ENCODE measurements around the gene NR2C1.
"Not testable (repeated sequence)": the region's sequence is repeated elsewhere in the genome, so short reads cannot be mapped to it uniquely, and the experiment has no call there.

The NR2C1 gene

DNA sequence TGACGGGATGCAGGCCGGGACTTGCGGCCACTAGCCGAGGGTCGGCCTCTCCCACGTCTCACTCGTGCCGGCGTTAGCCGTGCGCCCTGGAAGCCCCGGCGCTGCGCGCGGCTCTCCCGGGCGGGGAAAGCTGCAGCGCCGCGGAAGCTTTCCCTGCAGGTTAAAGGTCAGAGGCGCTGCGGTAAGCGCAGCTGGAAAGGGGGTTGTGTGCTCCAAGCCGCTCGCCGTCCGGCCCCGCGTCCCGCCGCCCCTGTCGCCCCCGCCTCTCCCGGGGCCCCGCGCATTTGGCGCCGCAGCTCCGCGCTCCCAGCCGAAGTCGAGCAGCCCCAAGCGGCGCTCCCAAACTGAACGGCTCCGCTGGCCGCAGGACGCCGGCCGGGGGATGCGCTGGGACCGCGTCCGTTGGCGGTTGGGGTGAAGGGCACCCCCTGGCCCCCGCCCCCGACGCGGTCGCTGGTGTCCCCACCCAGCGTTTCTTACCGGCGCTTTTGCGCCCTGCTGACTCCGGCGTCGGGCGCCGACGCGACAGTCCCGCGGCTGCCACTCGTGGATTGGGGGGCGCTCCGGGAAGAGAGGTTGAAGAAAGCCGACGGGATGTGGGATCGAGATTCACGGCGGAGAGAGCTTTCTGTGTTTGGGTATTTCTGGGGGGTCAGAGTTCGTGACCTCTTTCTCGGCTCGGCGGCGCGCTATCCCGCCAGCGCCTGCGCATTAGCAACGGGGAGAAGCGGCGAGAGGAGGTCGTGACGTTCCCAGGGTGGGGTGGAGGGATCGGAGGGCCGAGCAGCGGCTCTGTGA lies at the start of gene NR2C1:
Gene NR2C1, minus strand, starts transcription at position 719 of the 798 bp plus-strand sequence. CDS start 6,234 bp downstream, outside the sequence.
- DNase-seq (ENCODE audit: low read depth): peak; percentile 68

DNA sequence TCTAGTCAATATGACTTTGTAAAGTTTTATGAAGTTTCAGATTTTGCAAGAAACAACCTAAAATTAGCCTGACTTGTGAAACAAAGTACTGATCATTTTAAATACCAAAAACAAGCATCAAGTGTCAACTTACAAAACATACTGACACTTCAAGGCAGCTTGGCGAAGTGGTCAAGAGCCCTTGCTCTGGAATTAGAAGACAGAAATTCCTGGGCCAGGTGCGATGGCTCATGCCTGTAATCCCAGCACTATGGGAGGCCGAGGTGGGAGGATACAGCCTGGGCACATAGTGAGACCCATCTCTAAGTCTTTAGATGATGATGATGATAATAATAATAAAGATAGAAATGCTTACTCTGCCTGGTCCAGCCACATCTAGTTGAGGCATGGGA lies 45.4 kb upstream of the NR2C1 start:
- DNase-seq (ENCODE audit: low read depth): no peak

DNA sequence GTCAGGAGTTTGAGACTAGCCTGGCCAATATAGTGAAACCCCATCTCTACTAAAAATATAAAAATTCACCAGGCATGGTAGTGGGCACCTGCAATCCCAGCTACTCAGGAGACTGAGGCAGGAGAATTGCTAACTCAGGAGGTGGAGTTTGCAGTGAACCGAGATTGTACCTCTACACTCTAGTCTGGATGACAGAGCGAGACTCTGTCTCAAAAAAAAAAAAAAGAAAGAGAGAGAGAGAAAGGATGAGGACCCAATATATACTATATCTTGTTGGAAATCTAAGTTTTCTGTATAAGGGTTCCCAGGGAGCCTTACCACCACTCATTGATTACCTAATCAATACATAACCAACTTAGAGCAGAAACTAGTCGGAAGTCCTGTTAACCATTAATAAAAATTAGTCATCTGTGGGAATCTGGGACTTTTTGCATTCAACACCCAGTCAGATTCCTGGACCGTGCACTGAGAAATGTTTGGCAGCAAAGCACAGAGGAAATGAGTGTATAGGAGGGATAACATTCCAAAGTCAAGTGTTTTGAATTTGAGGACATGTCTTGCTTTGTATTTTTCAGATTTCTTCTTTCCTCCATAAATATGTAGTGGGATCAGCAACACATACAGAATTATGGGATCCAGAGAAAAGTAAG lies 44.8 kb upstream of the NR2C1 start:
- DNase-seq (ENCODE audit: low read depth): no peak

DNA sequence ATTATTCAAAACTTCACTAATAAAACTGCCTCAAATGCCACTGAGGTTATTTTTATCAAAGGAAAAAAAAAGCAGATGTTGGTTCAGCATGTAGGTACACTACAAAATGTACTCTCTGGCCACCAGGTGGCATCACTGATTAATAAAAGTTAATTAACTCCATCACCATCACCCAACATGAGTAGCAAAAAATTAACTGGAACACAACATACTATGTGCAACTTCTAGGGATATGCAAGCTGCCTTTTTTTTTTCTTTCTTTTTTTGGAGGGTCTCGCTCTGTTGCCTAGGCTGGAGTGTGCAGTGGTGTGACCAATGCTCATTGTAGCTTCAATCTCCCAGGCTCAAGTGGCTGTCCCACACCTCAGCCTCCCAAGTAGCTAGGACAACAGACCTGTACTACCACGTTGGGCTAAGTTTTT lies 43.8 kb upstream of the NR2C1 start:
- no peak for DNase-seq (ENCODE audit: low read depth)

DNA sequence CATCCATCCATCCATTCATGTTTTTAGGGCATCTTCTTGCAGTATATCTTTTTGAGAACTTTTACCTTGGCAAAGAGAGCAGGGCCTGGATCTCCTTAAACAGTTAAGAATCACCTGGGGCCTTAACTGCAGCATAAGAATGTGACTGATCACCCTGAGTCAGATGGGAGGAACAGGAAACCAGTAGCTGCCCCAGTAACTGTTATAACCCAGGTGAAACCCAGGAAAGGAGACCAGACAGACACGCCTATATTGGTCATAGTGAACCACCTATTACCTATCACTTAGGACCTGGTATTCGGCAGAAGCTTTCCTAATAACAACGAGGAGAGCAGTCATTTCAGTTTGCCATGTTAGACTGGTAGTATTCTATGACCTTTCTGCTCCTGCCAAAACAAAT lies 43.4 kb upstream of the NR2C1 start:
- DNase-seq (ENCODE audit: low read depth): no peak

DNA sequence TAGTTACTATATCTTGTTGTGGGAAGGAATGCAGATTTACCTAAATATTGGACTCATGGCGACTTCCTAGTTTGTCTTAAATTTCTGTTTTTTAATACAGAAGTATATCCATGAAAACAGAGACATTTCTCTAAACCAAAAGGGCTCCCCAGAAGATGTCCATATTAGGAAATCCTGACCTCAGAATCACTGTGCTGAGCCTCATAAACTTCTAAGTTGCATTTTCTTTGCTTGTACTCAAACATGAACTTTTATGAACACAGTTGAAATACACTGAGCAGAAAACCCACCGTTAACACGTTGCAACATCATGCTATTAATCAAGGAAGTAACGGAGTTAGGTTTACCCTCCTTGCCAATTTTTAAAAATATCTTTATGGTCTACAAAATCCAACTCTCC lies 42.9 kb upstream of the NR2C1 start:
- DNase-seq (ENCODE audit: low read depth): no peak

GRCh38 chr12:95115641-95116040 lies 42.2 kb upstream of the NR2C1 start:
- no peak for DNase-seq (ENCODE audit: low read depth)

DNA sequence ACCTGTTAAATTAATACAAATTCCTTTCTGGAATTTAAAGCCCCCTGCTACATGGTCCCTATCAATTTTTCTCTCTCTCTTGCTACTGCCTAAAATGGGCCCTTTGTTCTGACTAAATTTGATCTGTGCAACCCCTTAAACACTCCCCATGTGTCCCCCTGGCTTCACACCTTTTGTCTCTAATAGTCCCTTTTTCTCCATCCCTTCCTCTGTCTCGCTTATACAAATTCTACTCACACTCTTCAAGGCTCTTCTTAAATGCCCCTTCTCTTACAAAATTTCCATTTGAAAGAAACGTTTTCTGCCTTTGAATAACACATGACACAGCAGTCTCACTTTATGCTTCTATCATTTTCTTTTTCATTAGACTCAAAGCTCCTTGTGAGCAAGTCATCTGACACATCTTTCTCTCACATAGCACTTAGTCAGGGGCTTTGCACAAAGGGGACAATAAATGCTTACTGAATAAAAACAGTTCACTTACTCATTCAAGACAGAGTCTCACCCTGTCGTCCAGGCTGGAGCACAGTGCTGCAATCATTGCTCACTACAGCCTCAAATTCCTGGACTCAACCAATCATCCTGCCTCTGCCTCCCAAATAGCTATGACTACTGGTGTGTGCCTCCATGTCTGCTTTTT lies 41.5 kb upstream of the NR2C1 start:
- DNase-seq (ENCODE audit: low read depth): no peak

DNA sequence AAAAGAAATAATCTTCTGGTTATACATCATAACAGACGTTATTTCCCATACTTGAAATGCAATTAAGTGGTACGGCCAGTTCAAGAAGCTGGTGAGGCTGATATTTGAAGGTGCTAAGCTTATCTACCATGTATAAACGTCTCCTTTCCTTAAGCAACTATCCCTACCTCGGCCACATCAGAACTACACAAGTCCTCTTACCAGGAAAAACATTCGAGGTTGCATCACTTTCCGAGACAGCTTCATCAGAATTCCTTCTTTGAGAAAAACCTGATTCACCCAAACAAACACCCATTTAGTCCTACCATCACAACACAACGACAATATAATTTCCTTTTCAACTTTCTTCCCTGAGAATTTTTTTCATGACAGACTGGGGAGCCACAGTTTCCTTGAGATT lies 33.9 kb upstream of the NR2C1 start:
- DNase-seq (ENCODE audit: low read depth): no peak

- no peak for DNase-seq (ENCODE audit: low read depth)
Observed at GRCh38 chr12:95105540-95105939, 32.1 kb upstream of the NR2C1 start.

DNA sequence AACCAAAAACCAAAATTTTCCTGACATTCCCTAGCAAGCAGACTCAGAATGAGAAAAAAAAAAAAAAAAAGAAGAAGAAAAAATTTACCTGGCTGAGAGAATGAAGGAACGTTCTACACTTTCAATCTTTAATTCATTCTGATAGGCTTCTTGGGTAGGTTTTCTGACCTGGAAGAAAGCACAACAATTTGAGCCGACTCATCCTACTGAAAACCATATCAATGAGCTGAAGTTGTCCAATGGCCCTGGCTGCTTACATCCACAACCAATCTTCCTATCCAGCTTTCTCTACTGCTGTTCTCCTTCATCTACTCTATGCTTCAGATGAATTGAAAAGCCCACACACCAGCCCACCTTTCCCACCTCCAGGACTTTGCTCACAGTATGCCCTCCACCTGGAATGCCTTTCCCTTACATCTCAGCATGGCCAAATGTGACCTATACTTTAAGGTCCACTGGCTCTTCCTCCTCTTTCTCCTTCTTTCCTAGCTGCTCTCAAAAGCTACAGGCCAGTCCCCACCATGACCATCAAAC lies 31.6 kb upstream of the NR2C1 start:
- no peak for DNase-seq (ENCODE audit: low read depth)

DNA sequence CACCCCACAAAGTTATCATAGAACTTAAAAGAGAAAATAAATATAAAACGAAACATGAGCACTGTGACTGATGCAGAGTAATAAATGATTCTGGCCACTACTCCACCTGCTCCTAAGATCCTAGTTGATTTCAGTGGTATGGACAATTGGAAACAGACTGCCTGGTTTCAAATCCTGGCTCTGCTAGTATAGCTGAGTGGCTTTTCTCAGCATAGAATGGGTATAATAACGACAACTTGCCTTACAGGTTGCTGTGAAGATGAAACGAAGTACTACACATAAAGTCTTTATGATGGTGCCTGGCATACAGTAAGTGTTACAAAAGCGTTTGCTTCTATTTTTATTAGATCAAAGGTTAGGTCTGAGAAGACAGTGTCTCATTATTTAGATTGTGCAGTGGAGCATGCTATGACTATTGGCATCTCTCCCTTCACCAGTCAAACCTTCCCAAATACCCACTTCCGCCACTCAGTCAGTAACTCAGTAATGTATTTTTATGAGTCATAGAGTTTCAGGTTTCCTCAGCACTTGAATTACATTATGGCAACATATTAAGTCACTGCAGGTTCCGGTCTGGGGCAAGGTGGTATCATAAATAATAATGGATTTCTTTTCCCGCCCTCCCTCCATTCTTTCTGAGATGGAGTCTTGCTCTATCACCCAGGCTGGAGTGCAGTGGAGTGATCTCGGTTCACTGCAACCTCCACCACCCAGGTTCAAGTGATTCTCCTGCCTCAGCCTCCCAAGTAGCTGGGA lies 29.7 kb upstream of the NR2C1 start:
- DNase-seq (ENCODE audit: low read depth): no peak

DNA sequence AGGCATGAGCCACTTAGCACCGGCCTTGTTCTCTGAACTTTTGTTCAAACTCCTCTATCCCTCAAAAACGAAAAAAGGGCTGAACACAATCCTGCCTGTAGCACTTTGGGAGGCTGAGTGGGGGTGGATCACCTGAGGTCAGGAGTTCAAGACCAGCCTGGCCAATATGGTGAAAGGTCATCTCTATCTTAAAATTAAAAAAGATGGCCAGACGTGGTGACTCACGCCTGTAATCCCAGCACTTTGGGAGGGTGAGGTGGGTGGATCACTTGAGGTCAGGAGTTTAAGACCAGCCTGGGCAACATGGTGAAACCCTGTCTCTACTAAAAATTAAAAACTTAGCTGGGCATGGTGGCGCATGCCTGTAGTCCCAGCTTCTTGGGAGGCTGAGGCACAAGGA lies 28.5 kb upstream of the NR2C1 start:
- not testable (repeated sequence) for DNase-seq (ENCODE audit: low read depth)

DNA sequence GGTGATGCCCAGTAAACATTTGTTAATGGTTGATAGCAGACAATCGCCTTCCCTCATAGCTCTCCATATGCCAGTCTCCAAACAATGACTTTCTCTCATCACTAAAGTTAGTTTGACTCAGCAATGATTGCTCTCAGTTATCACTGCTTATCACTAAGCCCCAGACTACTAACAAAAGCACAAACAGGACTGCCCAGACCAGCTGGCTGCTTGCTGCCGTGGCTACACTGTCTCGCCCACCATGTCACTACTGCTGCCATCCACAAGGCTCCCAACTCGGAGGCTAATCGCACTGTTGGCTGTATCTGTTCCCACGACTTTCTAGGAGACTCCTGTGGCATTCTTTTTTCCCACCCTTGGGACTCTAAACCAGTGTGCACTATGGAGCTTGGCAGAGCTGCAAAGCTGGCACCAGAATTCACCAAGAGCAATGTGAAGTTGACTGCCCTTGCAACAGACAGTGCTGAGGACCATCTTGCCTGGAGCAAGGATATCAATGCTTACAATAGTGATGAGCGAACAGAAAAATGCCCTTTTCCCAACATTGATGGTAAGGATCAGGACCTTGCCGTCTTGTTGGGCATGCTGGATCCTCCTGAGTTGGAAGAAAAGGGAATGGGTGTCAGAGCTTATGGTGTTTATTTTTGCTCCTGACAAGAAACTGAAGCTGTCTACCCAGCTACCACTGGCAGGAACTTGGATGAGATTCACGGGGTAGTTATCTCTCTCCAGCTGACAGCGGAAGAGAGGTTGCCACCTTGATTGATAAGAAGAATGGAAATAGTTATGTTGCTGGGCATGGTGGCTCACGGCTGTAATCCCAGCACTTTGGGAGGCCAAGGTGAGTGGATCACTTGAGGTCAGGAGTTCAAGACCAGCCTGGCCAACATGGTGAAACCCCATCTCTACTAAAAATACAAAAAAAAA lies 27.1 kb upstream of the NR2C1 start:
- no peak for DNase-seq (ENCODE audit: low read depth)

- no peak for DNase-seq (ENCODE audit: low read depth)
Observed at GRCh38 chr12:95099270-95099790, 25.9 kb upstream of the NR2C1 start.

DNA sequence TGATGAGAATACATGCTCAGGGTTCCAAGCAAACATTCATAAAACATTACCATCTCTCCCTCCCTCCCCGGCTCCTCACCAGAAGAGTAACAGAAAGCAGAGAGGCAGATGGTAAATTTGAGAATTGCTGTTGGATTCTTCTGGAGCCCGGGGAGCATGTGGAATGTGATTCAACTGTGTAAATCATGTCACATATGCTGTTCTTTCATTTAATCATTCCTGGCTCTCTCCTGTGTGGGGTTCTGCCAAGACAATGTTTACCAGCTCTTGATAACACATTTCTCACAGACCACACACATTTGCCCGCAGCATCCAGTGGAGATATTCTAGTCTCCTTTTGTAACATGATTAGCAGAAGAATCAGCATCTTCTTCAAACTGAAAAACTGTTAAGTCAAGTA lies 23.4 kb upstream of the NR2C1 start:
- no peak for DNase-seq (ENCODE audit: low read depth)

DNA sequence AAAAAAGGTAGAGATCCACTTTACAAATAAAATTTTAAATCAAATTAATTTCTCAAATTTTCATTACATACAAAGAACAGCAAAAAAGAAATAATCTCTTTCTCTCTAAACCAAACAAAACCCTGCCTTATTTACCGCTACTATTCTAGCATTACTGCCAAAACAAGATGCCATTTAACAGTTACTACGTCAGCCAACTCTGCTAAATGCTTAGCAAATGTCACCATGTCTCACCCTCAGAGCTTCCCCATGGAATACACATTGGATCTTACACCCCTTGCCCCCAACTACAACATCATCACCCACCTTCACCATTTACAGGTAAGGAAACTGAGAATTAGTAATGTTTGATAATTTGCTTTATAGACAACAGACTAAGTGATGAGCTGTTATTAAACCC lies 23.0 kb upstream of the NR2C1 start:
- no peak for DNase-seq (ENCODE audit: low read depth)

GRCh38 chr12:95095866-95096265 lies 22.4 kb upstream of the NR2C1 start:
- DNase-seq (ENCODE audit: low read depth): not testable (repeated sequence)

GRCh38 chr12:95089462-95089861 lies 16.0 kb upstream of the NR2C1 start:
- DNase-seq (ENCODE audit: low read depth): no peak

- DNase-seq (ENCODE audit: low read depth): no peak
Observed at GRCh38 chr12:95088379-95088778, 15.0 kb upstream of the NR2C1 start.

DNA sequence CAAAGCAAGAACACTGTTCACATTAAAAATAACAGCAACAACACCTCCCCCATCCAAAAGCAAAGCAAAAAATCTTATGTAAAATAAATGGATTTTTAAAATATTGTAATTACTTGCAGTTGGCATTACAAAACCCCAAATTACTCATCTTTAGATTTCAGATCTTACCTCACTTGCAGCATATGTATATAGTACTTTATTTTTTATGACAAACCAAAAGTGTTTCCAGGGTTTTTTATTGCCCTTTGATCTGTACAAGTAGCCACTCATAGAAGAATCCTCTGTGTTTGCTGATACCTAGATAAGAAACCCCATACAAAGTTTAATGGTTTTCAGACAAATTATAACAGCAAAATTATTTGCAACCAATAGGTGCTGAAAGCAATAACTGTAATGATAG lies 12.2 kb upstream of the NR2C1 start:
- DNase-seq (ENCODE audit: low read depth): no peak

Data from stimulated activated CD8-positive, alpha-beta memory T cell treated with anti-CD3 and anti-CD28 coated beads, Interleukin-15, amount 100 ng/mL, for 24 hours (primary cell).